D721Med (cell line): ENCODE data around the gene ZNF324.
"Not testable (repeated sequence)": the region's sequence is repeated elsewhere in the genome, so short reads cannot be mapped to it uniquely, and the experiment has no call there.

Experiments
- DNase-seq: peaks from one replicate; pipeline ENCODE4 v3.0.0; 2011; ENCODE audit warnings: low spot score; ENCODE audit not compliant: insufficient read length
- FAIRE-seq: peaks from 2 replicates; lab custom pipeline; 2011; peaks lifted over from hg19 to GRCh38; lab: Jason Lieb, UNC
- CTCF ChIP-seq: IDR thresholded peaks from 2 replicates; pipeline ENCODE4 v1.5.1; 2012; ENCODE audit warnings: mild to moderate bottlenecking, control low read depth; ENCODE audit not compliant: insufficient read depth; ENCODE audit errors: missing control alignments

Gene ZNF324

GRCh38 chr19:58479736-58480480 lies 13.0 kb downstream of the ZNF324 start:
- DNase-seq (no peak), FAIRE-seq (no peak)
- no peak for TF ChIP-seq CTCF

- TF ChIP-seq CTCF, result no peak
- no peak for DNase-seq
- FAIRE-seq, result no peak
Observed at GRCh38 chr19:58480481-58480830, 13.6 kb downstream of the ZNF324 start.

GRCh38 chr19:58480831-58481230 lies 14.0 kb downstream of the ZNF324 start:
- no peak for FAIRE-seq
- TF ChIP-seq CTCF, result no peak
- no peak for DNase-seq

DNA sequence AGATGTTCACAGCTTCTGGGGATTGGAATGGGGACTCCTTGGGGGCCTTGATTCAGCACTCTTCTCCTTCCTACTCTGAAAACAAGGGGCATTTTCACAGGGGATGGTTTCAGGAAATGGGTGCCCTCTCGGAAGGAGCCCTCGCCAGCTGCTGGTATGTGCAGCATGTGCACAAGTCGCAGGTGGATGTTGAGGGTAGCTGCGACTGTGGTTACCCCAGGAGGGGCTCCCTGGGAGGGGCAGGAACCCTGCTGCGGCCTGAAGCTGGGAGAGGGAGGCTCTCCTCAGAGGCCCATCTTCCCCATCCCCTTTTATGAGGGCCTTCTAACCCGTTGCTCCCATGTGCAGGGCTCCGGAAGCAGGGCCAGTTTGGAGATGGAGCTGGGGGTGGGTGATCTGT lies 15.5 kb downstream of the ZNF324 start:
- no peak for FAIRE-seq
- TF ChIP-seq CTCF, result no peak
- DNase-seq, result no peak

DNA sequence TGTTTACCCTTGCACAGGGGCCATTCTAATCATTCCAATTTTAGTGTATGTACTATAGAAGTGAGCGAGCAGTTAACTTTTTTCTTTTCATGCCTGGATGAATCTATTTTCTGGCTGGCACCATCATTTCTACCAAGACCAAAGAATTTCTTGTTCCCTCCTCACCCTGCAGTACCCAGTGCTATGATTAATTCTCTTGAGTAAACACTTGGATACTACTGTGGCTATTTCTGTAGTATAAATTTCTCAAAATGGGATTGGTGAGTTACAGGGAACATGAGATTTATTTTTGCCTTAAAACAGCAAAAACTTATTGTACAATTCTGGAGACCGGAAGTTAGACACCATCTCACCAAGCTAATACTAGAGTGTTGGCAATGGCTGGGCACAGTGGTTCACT lies 16.9 kb downstream of the ZNF324 start:
- DNase-seq, result no peak
- TF ChIP-seq CTCF, result no peak
- no peak for FAIRE-seq

DNA sequence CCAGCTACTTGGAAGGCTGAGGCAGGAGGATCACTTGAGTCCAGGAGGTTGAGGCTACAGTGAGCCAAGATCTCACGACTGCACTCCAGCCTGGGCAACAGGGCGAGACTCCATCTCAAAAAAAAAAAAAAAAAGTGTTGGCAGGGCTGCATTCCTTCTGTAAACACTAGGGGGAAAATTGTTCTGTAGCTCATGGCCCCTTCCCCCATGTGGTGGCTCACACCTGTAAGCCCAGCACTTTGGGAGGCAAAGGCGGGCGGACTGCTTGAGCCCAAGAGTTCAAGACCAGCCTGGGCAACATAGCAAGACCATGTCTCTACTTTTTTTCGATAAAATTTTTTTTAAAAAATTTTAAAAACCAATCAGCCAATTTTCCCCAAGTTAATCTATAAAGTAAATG lies 17.5 kb downstream of the ZNF324 start:
- not testable (repeated sequence) for FAIRE-seq

DNA sequence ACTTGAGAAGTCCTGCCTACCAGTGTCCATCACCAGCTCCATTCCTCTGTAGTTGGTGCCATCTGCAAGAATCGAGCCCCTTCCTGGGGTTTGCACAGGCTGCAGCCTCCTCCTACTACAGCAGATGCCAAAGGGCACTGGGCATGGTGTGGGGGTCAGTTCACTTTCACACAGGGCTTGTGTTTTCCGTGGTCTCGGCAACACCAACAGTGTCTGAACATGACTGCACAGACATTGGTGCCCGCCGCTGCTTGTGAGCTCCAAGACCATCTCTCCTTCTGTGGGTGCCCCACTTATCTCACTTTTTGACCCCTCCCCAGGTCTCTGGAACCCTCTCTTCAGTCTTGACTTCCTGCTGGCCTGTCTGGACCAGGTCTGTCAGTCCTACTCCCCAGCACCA lies 24.5 kb downstream of the ZNF324 start:
- no peak for TF ChIP-seq CTCF
- FAIRE-seq, result no peak
- no peak for DNase-seq

More for the DNA sequence above, 17.5 kb downstream of the ZNF324 start:
- DNase-seq, result not testable (repeated sequence)

DNA sequence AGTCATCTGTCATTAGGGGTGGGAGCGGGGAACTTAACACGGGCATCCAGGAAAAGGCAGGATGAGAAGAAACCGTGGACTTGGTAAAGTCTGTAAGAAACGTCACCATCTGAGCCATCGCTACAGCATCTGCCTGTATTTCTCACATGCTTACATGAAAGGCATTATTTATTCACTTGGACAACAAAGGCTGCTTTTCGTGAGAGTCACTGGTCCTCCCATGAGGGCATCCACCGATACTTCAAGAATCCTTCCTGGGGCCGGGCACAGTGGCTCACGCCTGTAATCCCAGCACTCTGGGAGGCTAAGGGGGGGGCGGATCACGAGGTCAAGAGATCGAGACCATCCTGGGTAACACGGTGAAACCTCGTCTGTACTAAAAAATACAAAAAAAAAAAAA lies 25.4 kb downstream of the ZNF324 start:
- DNase-seq (no peak), FAIRE-seq (no peak)
- no peak for TF ChIP-seq CTCF
